Activated CD8-positive, alpha-beta memory T cell treated with anti-CD3 and anti-CD28 coated beads, Interleukin-2, amount 50 U/mL, for 4 hours (primary cell): Measurements from ENCODE around the gene GLIS1.
"Not testable (repeated sequence)": the region's sequence is repeated elsewhere in the genome, so short reads cannot be mapped to it uniquely, and the experiment has no call there.

Source experiments
- DNase-seq: peaks from one replicate; pipeline ENCODE4 v3.0.0-alpha.2; 2020

The GLIS1 gene

DNA sequence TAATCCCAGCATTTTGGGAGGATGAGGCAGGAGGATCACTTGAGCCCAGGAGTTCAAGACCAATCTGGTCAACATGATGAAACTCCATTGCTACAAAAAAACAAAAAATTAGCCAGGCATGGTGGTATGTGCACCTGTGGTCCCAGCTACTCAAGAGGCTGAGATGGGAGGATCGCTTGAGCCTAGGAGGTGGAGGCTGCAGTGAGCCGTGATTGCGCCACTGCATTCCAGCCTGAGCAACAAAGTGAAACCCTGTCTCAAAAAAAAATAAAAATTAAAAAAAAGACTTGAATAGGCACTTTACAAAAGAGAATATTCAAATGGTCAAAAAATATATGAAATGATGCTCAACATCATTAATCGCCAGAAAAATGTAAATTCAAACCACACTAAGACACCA is 91.0 kb downstream of the GLIS1 start:
- DNase-seq, result not testable (repeated sequence)

DNA sequence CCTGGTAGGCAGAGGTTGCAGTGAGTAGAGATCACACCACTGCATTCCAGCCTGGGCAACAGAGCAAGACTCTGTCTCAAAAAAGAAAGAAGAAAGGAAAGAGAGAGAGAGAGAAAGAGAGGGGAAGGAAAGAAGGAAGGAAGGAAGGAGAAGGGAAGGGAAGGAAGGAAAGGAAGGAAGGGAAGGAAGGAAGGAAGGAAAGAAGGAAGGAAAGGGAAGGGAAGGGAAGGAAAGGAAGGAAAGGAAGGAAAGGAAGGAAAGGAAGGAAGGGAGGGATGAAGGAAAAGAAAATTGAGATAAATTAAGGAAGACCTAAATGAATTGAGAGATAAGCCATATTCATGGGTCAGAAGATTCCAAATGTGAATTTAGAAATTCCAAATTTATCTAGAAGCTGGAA is 92.2 kb downstream of the GLIS1 start:
- DNase-seq, result no peak

DNA sequence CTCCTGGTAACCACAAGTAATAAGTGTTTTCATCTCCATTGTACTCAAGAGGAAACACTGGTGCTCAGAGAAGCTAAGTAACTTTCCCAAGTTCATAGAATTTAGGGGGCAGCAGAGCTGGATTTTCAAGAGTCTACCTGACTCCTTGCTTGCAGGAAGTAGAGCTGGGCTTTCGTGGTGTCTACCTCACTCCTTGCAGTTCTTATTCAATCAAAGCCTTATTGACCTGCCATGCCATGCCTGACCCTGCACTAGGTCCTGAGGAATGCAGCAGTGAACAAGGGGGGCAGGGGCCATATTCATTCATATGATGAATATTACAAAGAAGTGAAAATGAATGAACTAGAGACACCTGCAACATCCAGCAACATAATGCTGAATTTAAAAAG is 93.3 kb downstream of the GLIS1 start:
- DNase-seq, result no peak

DNA sequence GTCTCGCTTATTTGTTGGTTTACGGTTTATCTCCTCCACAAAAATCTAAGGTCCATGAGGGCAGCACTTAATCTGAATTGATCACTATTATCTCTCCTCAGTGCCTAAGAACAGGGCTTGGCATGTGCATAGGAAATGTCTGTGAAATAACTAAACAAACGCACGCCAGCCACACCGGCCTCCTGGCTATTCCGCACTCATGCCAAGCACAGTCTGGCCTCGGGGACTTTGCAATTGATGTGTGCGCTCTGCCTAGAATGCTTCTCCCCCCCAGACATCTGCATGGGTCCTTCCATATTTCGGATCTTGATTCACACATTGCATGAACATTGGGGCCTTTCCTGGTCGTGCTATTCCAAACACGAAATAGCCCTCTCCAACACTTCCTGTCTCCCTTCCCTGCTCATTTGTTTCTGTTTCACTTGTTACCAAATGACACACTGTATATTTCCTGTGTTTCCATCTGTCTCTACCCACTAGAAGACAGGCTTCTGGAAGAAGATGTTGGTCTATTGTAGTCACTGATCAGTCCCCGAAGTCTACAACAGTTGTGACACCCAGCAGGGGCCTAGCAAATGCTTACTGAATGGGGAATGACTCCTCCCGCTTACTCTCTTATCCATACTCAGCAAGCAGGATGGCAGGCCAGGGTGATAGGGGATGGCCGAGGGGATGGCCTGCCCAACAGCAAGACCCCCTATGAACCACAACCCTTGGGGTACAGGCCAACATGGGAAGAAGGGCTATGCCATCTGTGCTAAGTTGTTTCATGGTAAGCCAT is 93.9 kb downstream of the GLIS1 start:
- no peak for DNase-seq

DNA sequence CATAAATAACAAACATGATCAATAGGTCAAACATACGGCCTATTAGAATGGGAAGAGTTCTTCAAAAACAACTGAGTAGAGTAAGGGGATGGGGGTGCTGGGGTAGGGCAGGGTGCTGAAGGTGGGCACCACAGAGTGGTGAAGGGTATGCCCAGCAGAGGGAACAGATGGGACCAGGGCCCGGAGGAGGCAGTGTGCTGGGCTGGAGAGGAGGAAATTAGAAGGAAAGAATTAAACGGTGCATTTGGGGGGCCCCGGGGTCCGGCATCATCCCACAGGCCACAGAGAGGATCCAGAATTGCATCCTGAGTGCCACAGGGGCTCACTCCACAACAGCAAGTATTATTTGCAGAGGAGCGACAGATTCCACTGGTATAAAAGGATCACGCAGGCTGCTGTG is 94.5 kb downstream of the GLIS1 start:
- DNase-seq, result no peak

DNA sequence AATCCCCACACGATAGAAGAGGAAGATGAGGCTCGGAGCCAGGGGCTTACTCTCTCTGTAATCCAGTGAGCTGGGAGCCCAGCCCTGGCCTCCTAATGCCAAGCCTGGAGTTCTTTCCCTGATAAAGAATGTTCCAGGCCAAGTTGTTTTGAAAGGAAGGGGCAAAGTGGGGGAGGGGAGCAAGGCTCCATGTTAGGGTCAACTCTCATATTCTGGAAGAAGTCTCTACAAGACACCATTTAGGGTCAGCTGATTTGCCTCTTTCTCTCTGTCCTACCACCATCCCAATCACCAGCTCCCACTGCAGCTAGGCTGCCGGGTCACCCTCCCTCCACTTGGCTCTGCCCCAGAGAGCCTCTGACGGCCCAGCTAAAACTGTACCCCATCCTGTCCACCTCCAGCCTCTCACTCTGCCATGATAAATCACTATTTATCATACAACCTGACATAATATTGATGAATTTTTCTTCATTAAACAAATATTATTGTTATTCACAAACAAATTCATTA is 95.0 kb downstream of the GLIS1 start:
- no peak for DNase-seq

DNA sequence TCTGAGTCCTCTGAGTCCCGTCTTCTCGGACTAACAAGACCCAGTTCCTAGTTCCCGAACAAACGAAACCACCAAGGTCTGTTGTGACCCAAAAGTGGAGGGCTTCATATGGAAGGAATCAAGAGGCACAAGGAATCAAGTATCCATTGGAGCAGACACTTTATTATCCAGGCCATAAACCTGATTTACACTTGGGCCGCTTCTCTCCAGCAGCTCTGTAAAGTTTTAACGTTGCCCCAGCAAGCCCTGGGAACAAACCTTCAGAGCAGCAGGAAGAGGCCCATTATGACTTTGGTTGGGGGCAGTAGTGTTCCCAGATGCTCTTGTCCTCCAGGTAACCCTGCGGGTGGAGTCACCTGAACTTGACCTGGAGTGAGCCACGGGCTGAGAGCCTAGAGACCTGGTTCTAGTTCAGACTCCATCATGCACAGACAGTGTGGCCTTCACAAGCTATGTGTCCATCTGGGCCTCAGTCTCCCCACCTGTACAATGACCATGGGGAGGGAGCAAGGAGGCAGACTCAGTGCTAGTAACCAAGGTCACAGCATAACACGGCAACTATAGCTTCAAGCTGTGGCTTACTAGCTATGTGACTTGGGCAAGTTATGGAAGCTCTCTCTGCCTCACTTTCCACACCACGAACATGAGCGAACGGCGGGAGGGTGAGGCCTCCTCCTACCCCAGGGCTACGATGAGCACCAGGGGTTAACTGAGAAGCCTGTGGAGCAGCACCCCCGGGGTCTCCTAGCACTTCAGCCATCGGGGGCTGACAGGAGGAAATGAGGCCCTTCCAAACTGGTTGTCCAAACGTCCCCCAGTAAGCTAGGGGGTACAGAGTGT is 95.7 kb downstream of the GLIS1 start:
- DNase-seq, result no peak

DNA sequence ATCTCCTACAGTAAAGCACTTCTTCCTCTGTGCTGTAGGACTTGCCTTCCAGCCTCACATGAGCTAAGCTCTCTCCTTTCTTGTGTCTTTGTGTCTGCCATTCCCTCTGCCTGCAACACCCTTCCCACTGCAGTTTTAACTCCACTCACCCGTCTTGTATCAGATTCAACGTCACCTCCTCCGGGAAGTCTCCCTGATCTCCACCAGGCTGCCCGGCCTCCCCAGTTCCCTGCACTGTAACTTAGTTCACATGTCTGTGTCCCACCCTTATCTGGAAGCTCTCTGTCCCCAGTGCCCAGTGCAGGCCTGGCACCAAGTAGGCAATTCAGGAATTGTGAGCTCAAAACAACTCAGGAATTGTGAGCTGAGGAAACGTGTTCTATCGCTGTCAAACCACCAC is 96.4 kb downstream of the GLIS1 start:
- DNase-seq, result peak; percentile 2

DNA sequence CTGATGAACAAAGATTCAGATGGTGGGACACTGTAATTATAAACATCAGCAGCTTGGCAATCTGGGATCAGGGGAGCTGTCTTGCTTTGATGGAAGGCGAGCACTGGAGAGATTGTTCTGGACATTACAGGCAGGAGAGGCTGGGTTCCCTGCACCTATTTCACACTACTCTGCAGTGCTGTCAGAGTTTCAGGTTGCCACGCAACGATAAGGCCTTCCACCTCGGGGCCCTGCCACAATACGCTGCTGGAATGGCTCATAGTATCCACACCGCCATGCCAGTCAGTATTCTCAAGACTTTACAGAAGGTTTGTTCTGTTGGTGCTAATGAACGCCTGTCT is 96.8 kb downstream of the GLIS1 start:
- no peak for DNase-seq

DNA sequence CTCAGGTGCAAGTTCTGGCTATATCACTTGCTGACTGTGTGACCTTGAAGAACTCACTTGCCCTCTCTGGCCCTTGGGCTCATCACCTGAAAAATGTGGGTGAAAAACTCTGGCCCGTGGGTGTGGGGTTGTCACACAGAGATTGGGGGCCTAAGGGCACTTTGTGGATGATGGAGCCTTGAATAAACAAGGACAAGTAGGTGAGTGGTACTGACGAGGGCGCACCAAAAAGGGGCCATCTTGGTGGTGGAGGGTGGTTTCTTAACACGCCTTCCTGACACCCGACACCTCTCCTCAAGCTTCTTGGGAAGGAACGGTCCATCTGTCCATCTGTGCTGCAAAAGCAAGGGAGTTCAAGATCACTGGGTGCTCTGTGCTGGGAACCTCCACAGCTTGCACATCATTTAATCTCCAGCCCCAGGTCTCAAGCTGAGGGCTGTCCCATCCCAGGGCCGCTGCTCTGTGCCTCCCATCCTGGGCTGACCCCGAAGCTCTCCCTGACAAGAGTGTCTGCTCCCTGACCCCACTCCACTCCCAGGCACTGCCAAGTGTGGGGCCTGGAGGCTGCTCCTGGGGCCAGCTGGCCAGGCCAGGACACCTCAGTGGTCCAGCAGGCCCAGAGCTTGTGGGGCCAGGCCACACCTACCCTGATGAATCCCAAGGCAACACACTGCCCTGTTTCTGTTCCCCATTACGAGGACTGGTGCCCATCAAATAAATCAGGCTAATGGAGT is 97.3 kb downstream of the GLIS1 start:
- peak; percentile 10 for DNase-seq

DNA sequence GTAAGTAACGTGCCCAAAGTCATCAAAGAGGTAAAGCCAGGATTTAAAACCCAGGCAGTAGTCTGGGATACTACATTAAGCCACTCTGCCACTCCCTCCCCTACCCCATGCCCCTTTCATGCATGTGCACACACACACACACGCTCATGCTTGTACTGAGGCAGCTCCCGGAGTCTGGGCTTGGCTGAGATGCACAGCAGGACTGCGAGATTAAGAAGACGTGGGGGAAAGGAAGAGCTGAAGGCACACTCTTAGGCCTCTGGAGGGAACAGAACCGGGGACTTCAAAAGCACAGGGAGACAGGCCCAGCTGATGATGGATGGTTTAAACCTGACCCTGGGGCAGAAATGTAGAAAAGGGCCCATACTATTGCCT is 98.3 kb downstream of the GLIS1 start:
- peak; percentile 1 for DNase-seq

DNA sequence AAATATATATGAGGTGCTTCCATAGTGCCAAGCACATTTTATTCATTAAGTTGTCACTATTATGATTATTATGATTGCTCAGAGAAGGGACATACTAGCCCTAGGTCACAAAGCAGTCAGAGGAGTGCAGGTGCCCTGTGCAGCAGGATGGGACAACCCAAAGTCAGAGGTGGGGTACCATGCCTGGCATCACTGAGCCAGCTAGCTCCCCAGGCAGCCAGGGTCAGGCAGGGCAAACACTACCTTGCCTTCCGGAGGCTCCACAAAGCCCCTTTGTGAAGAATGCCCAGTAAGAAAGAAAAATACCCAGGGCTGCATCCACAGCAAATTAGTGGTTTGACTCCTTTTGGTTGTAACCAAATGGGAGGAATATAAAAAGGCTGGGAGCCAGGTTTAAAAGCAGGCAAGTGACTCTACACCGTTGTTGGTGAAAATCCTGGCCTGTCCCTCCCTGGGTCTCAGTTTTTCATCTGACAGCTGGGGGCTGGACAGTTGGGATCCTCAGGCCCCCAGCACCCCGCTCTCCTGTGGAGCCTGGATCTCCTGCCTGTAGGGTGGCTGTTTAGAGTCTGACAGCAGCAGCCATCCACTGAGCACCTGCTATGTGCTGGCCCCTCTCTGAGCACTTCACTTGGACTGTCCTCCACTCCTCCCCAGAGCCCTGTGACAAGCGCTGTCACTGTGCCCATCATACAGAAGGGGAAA is 98.8 kb downstream of the GLIS1 start:
- peak; percentile 6 for DNase-seq

DNA sequence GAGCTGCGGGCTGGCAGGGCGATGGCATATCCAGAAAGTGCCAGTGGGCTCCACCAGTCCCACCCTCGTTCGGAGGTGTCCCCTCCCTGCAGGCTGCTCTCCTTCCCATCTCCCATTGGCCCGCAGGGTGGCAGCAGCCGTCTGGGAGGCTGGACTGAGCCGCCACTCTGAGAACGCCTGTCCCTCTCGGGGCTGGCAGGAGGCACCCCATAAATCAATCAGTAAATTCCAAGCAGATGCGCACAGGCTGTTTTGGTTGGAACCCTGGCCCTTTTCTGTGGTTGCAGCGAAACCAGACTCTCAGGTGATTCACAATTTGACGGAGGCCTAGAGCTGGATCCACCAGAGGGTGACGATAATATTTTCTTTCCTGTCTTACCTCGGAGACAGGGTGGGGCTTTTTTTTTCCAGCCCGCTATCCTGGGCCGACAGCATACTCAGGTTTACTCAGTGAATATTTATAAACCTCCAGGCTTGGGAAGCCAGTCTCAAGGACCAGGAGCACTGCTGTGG is 99.7 kb downstream of the GLIS1 start:
- peak; percentile 2 for DNase-seq

DNA sequence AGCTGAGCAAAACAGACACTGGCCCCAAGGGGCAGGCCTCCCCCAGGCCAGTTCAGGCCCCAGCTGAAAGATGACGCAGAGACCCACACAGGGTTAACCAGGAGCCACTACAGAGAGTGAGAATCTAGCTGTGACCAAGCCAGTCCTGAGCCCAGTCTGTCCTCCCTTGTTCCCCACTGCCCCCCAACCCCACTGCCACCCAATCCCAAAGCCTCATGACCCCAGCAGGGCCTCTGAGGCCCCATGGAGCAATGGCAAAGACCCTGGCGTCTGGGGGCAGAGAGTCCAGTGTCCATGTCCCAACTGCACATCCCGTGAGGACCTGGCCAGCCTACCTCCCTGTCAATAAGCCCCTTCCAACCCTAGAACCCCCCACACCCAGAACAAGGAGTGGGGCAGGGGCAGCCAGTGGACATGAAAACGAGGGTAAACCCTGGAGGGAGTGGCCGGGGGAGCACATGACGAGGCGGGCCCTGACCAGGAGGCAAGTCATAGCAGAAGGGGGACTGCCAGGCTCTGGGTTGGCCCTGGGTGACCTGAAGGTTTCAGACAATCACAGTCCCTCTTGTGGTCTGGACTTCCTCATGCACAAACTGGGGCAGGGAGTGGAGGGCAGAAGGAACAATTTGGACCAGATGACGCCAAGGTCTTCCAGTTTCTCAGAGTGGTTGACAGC is 100.5 kb downstream of the GLIS1 start:
- DNase-seq, result no peak

DNA sequence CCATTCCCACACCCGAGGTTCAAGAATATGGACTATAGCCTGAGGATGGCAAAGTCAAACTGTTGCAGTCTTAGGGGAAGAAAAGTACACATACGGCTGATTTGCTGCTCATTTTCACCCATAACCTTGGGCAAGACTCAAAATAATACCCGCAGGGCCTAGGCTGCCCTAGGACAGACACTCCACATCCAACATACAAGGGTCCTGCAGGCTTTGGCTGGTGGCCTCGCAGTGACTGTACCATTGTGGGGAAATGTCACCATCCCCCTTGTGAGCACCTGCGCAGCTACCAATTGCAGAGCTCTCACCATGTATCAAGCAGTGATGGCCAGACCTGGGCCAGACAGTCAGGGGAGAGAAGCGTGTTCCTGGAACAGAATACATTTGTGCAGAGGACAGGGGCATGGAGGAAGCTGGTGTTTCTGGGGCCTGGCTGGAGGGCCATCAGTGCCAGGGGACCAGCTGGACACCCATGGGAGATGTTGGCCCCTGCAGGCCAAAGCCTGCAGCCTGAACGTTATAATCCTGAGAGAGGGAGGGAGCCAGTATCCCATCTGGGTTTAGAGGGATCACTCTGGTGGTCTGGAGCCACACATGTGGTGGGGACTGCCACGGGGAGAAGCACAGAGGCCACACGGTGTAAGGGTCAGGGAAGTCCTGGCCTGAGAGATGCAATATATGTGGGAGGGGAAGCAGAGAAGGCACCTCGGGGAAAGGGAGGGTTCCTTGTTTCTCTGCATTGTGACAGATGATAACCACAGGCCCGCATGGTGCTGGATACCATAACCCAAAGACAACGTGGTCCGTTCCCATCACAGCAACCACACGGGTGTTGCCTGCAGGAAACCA is 101.2 kb downstream of the GLIS1 start:
- DNase-seq, result no peak

DNA sequence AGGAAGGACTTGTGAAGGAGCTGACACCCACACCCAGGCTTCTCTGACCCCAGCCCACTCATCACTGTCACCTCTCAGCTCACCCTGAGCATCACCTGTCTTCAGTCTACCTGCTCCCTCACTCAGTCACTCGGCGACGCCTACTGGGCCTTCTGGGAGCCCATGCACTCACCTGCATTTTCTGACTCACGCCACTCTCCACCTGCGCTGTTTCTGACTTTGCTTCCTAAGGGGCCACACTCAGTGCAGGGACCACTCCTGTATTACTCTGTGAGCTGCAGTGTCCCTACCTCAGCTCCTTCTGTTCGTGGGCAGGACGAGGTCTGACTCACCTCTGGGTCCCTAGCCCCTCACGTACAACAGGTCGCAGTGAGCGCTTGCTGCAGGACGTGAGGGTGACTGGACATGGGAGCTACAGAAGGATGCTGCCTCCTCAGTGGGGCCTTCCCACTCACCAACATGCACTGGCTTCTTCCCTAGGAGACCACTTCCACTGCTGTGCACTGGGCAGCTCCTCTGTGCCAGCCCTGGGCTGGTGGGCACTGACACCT is 102.3 kb downstream of the GLIS1 start:
- DNase-seq, result no peak

DNA sequence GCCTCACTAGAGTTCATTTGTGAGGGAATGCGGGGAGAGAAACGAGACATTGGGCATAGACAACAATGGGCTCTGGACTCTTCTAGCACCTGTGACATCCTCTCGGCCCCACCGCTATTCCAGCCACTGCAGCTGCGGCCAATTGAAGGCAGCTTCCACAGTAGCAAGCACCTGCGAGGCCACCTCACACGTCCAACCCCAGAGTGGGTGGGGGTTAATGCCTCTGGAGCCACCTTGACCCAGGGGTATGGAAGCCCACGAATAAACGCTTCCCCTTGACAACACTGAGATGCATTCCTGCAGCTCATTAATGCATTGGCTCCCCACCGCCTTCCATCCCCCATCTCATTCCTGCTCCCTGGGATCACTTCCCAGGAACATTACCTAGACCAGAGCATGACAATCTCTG is 104.4 kb downstream of the GLIS1 start:
- DNase-seq, result no peak

DNA sequence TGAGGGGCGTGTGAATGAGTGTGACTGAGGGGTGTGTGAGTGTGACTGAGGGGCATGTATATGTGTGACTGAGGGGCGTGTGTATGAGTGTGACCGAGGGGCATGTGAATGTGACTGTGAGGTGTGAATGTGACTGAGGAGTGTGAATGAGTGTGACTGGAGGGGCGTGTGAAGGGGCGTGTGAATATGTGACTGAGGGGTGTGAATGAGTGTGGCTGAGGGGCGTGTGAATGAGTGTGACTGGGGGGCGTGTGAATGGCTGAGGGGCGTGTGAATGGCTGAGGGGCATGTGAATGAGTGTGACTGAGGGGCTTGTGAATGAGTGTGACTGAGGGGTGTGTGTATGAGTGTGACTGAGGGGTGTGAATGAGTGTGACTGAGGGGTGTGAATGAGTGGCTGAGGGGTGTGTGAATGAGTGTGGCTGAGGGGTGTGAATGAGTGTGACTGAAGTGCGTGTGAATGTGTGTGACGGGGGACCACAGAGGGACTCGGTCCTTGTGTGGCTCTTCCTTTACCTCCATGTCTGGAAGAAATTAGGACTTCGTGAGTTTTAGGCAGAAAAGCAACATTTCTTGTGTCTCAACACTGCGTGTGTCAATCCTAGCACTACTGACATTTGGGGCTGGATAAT is 105.8 kb downstream of the GLIS1 start:
- no peak for DNase-seq

DNA sequence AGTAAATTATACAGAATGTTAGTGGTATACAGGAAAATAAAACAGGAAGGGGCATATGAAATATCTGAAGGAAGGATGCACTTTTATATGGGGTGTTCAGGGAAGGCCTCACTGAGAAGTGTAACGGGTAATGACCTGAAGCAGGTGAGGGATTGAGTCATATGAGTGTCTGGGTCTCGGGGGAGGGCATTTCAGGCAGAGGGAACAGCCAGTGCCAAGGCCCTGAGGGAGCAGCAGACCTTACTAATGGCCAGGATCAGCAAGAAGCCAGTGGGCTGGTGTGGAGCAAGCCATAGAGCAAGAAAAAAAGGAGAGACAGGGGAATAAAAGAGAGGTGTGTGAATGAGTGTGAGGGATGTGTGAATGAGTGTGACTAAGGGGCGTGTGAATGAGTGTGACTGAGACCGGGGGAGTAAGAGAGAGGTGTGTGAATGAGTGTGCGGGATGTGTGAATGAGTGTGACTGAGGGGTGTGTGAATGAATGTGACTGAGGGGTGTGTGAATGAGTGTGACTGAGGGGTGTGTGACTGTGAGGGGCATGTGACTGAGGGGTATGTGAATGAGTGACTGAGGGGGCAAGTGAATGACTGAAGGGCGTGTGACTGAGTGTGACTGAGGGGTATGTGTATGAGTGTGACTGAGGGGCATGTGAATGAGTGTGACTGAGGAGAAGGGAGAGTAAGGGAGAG is 107.2 kb downstream of the GLIS1 start:
- no peak for DNase-seq
